ENCODE results near the gene PTPN21.

- no peak for TF ChIP-seq CTCF (IDR thresholded peaks at IDR 0.05; ENCODE audit: extremely low read depth in 1 of 2, insufficient read depth in 1 of 2, low read depth in 1 of 2, low read length in 2 of 2)
- TF ChIP-seq GATA2 (IDR thresholded peaks at IDR 0.05; ENCODE audit: insufficient read depth, insufficient read length, low read depth, low read length): no peak
- no peak for TF ChIP-seq POLR2A (IDR thresholded peaks at IDR 0.05; ENCODE audit: low read depth, low read length)
- TF ChIP-seq MAX (IDR thresholded peaks at IDR 0.05; ENCODE audit: insufficient read depth, insufficient read length): no peak
- TF ChIP-seq POLR2AphosphoS5 (IDR thresholded peaks at IDR 0.05; ENCODE audit: insufficient read depth, low read depth, low read length): no peak
These were observed 52.1 kb downstream of the PTPN21 start for GRCh38 chr14:88502740-88503139.

Data from endothelial cell of umbilical vein (primary cell).